ENCODE measurements around the gene MTHFD1. TPM values are rescaled to one million over a fixed set of nuclear protein-coding genes. Genes with fewer than 3 reads are reported as not detected.
A peak's percentile ranks its signal among the peaks of the same experiment; 100 is the strongest.

Gene MTHFD1
- polyA plus RNA-seq, 1 of the 3 experiments (the other 2 are of a cell fraction): 31.0 TPM

DNA sequence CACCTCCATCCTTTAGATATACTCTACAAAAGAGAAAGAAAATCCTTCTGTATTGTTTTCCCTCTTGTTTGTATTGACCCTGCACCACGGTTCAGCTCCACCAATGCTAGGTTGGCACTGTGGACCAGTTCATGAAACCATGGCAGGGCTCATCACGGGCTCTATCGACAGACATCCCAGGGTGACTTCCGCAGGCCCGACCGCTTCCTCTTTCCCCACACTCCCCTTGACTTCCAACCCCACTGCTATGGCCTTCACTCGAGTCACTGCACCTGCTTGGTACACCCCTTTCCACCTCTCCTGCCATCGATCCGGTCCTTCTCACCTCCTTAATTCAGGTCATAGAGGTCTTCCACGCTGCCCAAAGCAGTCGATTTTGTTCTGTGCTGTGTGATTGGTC lies 56.0 kb downstream of the MTHFD1 start:
- Histone ChIP-seq H3K4me2 (no peak overlapping the region), H3K9me3 (no peaks in the 10 kb centered on the region), H3K4me3 (ENCODE audit: low read depth in 2 of 2, low read length in 1 of 2) (no peak overlapping the region), H4K20me1 (ENCODE audit: insufficient read depth) (no peaks in the 10 kb centered on the region), H3K27ac (ENCODE audit: low read depth in 2 of 2, low read length in 1 of 2) (peak overlapping the region in 1 of 2 experiments; percentile 94; a peak in 1 of 4 replicates), H3K79me2 (ENCODE audit: insufficient read depth) (no peaks in the 10 kb centered on the region), H3K27me3 (ENCODE audit: insufficient read depth) (no peaks in the 10 kb centered on the region), H3K36me3 (replicated peaks in 1 of 2; ENCODE audit: control insufficient read depth in 1 of 2, insufficient read depth in 2 of 2, low read length in 1 of 2) (peaks cover 7 to 24% of the 10 kb centered on the region in 2 experiments), H2AFZ (ENCODE audit: low read depth) (no peak overlapping the region), H3K9me2 (no peaks in the 10 kb centered on the region), H3F3A (replicated peaks; ENCODE audit: insufficient read depth) (peaks cover 16% of the 10 kb centered on the region), H3K4me1 (ENCODE audit: control insufficient read depth in 1 of 2, insufficient read depth in 2 of 2, low read depth in 1 of 2, low read length in 1 of 2) (peaks cover 21 to 24% of the 10 kb centered on the region in 2 experiments), H3K9ac (no peak overlapping the region)
- no peak for DNase-seq
- TF ChIP-seq, protein P1, sequence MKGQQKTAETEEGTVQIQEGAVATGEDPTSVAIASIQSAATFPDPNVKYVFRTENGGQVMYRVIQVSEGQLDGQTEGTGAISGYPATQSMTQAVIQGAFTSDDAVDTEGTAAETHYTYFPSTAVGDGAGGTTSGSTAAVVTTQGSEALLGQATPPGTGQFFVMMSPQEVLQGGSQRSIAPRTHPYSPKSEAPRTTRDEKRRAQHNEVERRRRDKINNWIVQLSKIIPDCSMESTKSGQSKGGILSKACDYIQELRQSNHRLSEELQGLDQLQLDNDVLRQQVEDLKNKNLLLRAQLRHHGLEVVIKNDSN (IDR thresholded peaks at IDR 0.05; ENCODE audit: borderline replicate concordance, low read depth): no peak
- TF ChIP-seq NFIC (IDR thresholded peaks at IDR 0.05; ENCODE audit: borderline replicate concordance): no peak
- TF ChIP-seq ELF1 (IDR thresholded peaks at IDR 0.05): no peak
- no peak for TF ChIP-seq JUND (IDR thresholded peaks at IDR 0.05)
- no peak for TF ChIP-seq FOXJ3 (CRISPR knock-in tag; IDR thresholded peaks at IDR 0.05)
- TF ChIP-seq, protein P2, sequence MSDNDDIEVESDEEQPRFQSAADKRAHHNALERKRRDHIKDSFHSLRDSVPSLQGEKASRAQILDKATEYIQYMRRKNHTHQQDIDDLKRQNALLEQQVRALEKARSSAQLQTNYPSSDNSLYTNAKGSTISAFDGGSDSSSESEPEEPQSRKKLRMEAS (IDR thresholded peaks at IDR 0.05; ENCODE audit: low read depth): no peak
- no peak for TF ChIP-seq FOSL2 (IDR thresholded peaks at IDR 0.05; ENCODE audit: borderline replicate concordance, low read depth)
- TF ChIP-seq EP300 (IDR thresholded peaks at IDR 0.05; ENCODE audit: borderline replicate concordance in 1 of 2, low read depth in 1 of 2, low read length in 1 of 2): no peak
- TF ChIP-seq FOXM1 (IDR thresholded peaks at IDR 0.05; ENCODE audit: low read depth): no peak
- TF ChIP-seq, protein P3, sequence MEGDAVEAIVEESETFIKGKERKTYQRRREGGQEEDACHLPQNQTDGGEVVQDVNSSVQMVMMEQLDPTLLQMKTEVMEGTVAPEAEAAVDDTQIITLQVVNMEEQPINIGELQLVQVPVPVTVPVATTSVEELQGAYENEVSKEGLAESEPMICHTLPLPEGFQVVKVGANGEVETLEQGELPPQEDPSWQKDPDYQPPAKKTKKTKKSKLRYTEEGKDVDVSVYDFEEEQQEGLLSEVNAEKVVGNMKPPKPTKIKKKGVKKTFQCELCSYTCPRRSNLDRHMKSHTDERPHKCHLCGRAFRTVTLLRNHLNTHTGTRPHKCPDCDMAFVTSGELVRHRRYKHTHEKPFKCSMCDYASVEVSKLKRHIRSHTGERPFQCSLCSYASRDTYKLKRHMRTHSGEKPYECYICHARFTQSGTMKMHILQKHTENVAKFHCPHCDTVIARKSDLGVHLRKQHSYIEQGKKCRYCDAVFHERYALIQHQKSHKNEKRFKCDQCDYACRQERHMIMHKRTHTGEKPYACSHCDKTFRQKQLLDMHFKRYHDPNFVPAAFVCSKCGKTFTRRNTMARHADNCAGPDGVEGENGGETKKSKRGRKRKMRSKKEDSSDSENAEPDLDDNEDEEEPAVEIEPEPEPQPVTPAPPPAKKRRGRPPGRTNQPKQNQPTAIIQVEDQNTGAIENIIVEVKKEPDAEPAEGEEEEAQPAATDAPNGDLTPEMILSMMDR (IDR thresholded peaks at IDR 0.05): no peak
- TF ChIP-seq, protein P4, sequence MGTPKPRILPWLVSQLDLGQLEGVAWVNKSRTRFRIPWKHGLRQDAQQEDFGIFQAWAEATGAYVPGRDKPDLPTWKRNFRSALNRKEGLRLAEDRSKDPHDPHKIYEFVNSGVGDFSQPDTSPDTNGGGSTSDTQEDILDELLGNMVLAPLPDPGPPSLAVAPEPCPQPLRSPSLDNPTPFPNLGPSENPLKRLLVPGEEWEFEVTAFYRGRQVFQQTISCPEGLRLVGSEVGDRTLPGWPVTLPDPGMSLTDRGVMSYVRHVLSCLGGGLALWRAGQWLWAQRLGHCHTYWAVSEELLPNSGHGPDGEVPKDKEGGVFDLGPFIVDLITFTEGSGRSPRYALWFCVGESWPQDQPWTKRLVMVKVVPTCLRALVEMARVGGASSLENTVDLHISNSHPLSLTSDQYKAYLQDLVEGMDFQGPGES (IDR thresholded peaks at IDR 0.05; ENCODE audit: low read depth, low read length): no peak
- no peak for TF ChIP-seq TEAD4 (IDR thresholded peaks at IDR 0.05; ENCODE audit: borderline replicate concordance, insufficient read depth)
- no peak for TF ChIP-seq CHD2 (IDR thresholded peaks at IDR 0.05; ENCODE audit: low read length, partially characterized antibody)
- ChIA-PET CTCF (interaction anchor here (1.3 to 3.3 kb wide), 6 partner anchors 9 to 67 kb away, joined by 3 to 24 read pairs (median 6); no protein-coding TSS in a partner anchor), POLR2A (no interaction called here)
- WGBS (ENCODE audit: low lambda C conversion rate): 96% methylated on average over 10 of the region's 11 CpGs

Data from SK-N-SH (cell line).